HepG2 (cell line): ENCODE results near the gene ALDOA. TPM values are rescaled to one million over a fixed set of nuclear protein-coding genes. Genes with fewer than 3 reads are reported as not detected.

ENCODE experiments used
- FOXA3 ChIP-seq: IDR thresholded peaks from 2 replicates; pipeline ENCODE4 v1.6.1; 2016; ENCODE audit warnings: missing genetic modification reagents, missing compliant biosample characterization
- MED8 ChIP-seq: sonication (generic); formaldehyde crosslinking; IDR thresholded peaks from 2 replicates; pipeline ENCODE4 v1.8.1; 2023; ENCODE audit warnings: mild to moderate bottlenecking, missing genetic modification reagents; ENCODE audit not compliant: insufficient replicate concordance
- MYC ChIP-seq: sonication (generic); formaldehyde crosslinking; IDR thresholded peaks from 2 replicates; pipeline ENCODE4 v1.9.0; 2021; ENCODE audit warnings: missing genetic modification reagents, borderline replicate concordance
- NFRKB ChIP-seq: fragments of 450-650 bp; IDR thresholded peaks from 2 replicates; pipeline ENCODE4 v1.6.1; 2017
- PAWR ChIP-seq: sonication (generic); formaldehyde crosslinking; IDR thresholded peaks from 2 replicates; pipeline ENCODE4 v1.4.0; 2020; ENCODE audit warnings: missing genetic modification reagents, mild to moderate bottlenecking, borderline replicate concordance
- PRPF4 ChIP-seq: fragments of 200-400 bp; formaldehyde crosslinking; IDR thresholded peaks from 2 replicates; pipeline ENCODE4 v1.6.1; 2016; ENCODE audit warnings: low read length, low read depth; ENCODE audit not compliant: poor library complexity, severe bottlenecking
- SYNCRIP ChIP-seq: fragments of 200-400 bp; formaldehyde crosslinking; IDR thresholded peaks from 2 replicates; pipeline ENCODE4 v1.6.1; 2018; ENCODE audit warnings: mild to moderate bottlenecking, low read depth, low read length; ENCODE audit not compliant: insufficient read depth
- ZNF253 ChIP-seq: sonication (generic); formaldehyde crosslinking; IDR thresholded peaks from 2 replicates; pipeline ENCODE4 v1.8.0; 2022; ENCODE audit warnings: mild to moderate bottlenecking, missing genetic modification reagents, borderline replicate concordance
- ZNF33A ChIP-seq: sonication (generic); formaldehyde crosslinking; IDR thresholded peaks from 2 replicates; pipeline ENCODE4 v1.5.1; 2020; ENCODE audit warnings: missing genetic modification reagents, mild to moderate bottlenecking, moderate library complexity, borderline replicate concordance
- ZNF556 ChIP-seq: sonication (generic); formaldehyde crosslinking; IDR thresholded peaks from 2 replicates; pipeline ENCODE4 v1.4.0; 2020; ENCODE audit warnings: mild to moderate bottlenecking, missing genetic modification reagents, borderline replicate concordance
- polyA plus RNA-seq, 8 experiments: library from polyadenylated mRNA; depleted of rRNA in 3 of 8; stranded (reverse) in 7 of 8; unstranded in 1 of 8; fragments of >200 nt; fragmentation: Illumina TruSeq in 4 of 8; extraction: Trizol in 4 of 8; gene quantifications; 2 replicates each; pipeline versions ENCODE4 v1.2.1 to v1.2.3, GENCODE V29; 2011 to 2016; ENCODE audit warnings: low read depth in 4 of 8, missing spikeins in 1 of 8, mixed read lengths in 1 of 8; ENCODE audit not compliant: insufficient read depth in 1 of 8
- total RNA-seq, 5 experiments: library from RNA; depleted of rRNA; stranded (reverse); fragments of >200 nt; fragmentation: Illumina TruSeq; extraction: Trizol; gene quantifications; 2 replicates each; pipeline ENCODE4 v1.2.3, GENCODE V29; 2016; ENCODE audit warnings: low read depth in 1 of 5
- TF ChIP-seq, protein P1 (sequence below): sonication (generic); formaldehyde crosslinking; IDR thresholded peaks from 2 replicates; pipeline ENCODE4 v1.8.0; 2022; ENCODE audit warnings: missing genetic modification reagents, mild to moderate bottlenecking, borderline replicate concordance
- TF ChIP-seq, protein P2 (sequence below), 2 experiments: sonication (generic) in 1 of 2; formaldehyde crosslinking in 1 of 2; IDR thresholded peaks; 2 replicates each; pipeline versions ENCODE4 v1.6.1 to v1.9.0; 2014 to 2022; ENCODE audit warnings: antibody characterized with exemption in 1 of 2, borderline replicate concordance in 1 of 2, inconsistent platforms in 1 of 2, low read depth in 1 of 2, missing genetic modification reagents in 1 of 2
- TF ChIP-seq, protein P3 (sequence below): sonication (generic); formaldehyde crosslinking; IDR thresholded peaks from 2 replicates; pipeline ENCODE4 v1.5.1; 2020; ENCODE audit warnings: mild to moderate bottlenecking, missing genetic modification reagents
- TF ChIP-seq, protein P4 (sequence below): sonication (generic); formaldehyde crosslinking; IDR thresholded peaks from 2 replicates; pipeline ENCODE4 v1.4.0; 2020; ENCODE audit warnings: missing genetic modification reagents

Gene ALDOA
- total and polyA plus RNA-seq, 2 of the 13 experiments (the other 11 are each of a cell fraction or from before 2014, with no cell fraction given): 925 to 1,884 TPM

DNA sequence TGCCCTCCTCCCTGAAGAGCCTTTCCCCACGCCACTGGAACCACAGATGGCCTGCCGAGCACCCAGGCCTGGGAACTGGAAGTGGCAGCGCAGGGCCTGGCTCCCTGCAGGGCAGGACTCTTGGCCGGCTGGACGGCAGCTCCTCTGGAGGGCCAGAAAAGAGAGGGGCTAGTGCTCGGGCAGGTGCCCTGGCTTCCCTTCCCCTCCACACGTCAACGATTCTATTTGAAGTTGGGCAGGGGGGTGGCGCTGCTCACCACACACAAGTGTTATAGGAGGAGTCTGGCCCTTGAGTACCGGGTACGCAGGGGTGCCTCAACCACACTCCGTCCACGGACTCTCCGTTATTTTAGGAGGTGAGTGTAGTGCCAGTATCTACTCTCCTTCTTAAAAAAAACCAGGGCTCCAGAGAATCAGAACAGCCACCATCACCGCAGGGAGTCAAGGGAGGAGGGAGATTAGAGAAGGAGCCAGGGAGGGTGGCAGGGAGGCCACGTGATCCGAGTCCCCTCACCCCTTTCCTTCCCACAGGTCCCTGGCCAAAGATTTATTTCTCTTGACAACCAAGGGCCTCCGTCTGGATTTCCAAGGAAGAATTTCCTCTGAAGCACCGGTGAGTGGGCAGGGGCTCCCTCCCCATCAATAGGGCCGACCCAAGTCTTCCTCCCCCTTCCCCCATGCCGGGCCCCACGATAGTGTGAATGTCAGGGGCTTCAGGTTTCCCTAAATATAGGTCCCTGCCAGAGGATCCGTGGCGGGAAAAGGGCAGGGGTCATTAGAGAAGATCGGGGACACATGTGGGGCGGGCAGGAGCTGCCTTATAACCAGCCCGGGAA lies 1.4 kb upstream of the ALDOA start (continued):
- TF ChIP-seq, protein P1, sequence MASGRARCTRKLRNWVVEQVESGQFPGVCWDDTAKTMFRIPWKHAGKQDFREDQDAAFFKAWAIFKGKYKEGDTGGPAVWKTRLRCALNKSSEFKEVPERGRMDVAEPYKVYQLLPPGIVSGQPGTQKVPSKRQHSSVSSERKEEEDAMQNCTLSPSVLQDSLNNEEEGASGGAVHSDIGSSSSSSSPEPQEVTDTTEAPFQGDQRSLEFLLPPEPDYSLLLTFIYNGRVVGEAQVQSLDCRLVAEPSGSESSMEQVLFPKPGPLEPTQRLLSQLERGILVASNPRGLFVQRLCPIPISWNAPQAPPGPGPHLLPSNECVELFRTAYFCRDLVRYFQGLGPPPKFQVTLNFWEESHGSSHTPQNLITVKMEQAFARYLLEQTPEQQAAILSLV: peak; percentile 25
- TF ChIP-seq PRPF4 (no peak), ZNF33A (CRISPR knock-in tag) (no peak), ZNF556 (0 out of 2 replicates have a peak, but pooled peaks have one; percentile 40), MED8 (CRISPR knock-in tag) (peak; percentile 31), MYC (peak; percentile 80; the same call in 1 of the 2 replicates), SYNCRIP (no peak), PAWR (CRISPR knock-in tag) (no peak; the same call in 1 of the 2 replicates), ZNF253 (CRISPR knock-in tag) (no peak), NFRKB (no peak), FOXA3 (CRISPR knock-in tag) (no peak; the same call in 1 of the 2 replicates)
- TF ChIP-seq, protein P2, sequence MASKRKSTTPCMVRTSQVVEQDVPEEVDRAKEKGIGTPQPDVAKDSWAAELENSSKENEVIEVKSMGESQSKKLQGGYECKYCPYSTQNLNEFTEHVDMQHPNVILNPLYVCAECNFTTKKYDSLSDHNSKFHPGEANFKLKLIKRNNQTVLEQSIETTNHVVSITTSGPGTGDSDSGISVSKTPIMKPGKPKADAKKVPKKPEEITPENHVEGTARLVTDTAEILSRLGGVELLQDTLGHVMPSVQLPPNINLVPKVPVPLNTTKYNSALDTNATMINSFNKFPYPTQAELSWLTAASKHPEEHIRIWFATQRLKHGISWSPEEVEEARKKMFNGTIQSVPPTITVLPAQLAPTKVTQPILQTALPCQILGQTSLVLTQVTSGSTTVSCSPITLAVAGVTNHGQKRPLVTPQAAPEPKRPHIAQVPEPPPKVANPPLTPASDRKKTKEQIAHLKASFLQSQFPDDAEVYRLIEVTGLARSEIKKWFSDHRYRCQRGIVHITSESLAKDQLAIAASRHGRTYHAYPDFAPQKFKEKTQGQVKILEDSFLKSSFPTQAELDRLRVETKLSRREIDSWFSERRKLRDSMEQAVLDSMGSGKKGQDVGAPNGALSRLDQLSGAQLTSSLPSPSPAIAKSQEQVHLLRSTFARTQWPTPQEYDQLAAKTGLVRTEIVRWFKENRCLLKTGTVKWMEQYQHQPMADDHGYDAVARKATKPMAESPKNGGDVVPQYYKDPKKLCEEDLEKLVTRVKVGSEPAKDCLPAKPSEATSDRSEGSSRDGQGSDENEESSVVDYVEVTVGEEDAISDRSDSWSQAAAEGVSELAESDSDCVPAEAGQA (IDR thresholded peaks at IDR 0.05; ENCODE audit: low read depth): no peak; the same call in 1 of the 2 replicates
- TF ChIP-seq, protein P2 (CRISPR knock-in tag; IDR thresholded peaks at IDR 0.05; ENCODE audit: borderline replicate concordance): no peak
- TF ChIP-seq, protein P3, sequence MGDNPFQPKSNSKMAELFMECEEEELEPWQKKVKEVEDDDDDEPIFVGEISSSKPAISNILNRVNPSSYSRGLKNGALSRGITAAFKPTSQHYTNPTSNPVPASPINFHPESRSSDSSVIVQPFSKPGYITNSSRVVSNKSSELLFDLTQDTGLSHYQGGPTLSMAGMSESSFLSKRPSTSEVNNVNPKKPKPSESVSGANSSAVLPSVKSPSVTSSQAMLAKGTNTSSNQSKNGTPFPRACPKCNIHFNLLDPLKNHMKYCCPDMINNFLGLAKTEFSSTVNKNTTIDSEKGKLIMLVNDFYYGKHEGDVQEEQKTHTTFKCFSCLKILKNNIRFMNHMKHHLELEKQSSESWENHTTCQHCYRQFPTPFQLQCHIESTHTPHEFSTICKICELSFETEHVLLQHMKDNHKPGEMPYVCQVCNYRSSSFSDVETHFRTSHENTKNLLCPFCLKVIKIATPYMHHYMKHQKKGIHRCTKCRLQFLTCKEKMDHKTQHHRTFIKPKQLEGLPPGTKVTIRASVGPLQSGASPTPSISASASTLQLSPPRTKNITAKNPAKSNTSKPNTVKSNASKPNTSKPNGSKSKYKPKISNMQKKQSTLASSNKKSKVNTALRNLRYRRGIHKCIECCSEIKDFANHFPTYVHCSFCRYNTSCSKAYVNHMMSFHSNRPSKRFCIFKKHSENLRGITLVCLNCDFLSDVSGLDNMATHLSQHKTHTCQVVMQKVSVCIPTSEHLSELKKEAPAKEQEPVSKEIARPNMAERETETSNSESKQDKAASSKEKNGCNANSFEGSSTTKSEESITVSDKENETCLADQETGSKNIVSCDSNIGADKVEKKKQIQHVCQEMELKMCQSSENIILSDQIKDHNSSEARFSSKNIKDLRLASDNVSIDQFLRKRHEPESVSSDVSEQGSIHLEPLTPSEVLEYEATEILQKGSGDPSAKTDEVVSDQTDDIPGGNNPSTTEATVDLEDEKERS: no peak
- TF ChIP-seq, protein P4, sequence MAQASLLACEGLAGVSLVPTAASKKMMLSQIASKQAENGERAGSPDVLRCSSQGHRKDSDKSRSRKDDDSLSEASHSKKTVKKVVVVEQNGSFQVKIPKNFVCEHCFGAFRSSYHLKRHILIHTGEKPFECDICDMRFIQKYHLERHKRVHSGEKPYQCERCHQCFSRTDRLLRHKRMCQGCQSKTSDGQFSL (CRISPR knock-in tag): 0 out of 2 replicates have a peak, but pooled peaks have one; percentile 39
